GM19099 (cell line): ENCODE results near the gene POMT1.

Experiments used
- POLR2A ChIP-seq: IDR thresholded peaks from 3 replicates; pipeline ENCODE4 v1.6.1; 2011; ENCODE audit warnings: low read depth; ENCODE audit not compliant: insufficient read length; ENCODE audit errors: extremely low read depth

The POMT1 gene

DNA sequence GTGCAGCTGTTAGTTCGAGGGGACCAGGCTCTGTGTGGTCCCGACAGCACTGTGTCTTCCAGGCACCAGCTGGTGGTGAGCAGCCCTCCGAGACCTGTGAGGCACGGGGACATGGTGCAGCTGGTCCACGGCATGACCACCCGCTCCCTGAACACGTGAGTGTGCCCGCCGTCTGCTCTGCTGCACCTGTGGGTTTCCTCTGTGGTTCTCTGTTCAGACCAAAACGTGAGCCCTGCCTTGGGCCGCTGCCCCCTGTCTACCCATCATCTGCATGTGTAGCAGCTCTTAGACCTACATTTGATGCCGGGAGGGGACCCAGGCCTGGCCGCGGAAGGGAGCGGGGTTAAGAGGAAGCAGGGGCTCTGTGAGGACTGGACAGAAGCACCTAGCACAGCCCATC lies 10.5 kb downstream of the POMT1 start:
- TF ChIP-seq POLR2A: no peak

DNA sequence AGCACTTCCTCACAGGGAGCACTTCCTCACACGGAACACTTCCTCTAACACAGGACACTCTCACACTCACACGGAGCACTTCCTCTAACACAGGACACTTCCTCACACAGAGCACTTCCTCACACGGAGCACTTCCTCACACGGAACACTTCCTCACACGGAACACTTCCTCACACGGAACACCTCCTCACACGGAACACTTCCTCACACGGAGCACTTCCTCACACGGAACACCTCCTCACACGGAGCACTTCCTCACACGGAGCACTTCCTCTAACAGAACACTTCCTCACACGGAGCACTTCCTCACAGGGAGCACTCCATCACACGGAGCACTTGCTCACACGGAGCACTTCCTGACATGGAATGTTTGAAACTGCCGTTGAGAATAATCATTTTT lies 13.4 kb downstream of the POMT1 start:
- no peak for TF ChIP-seq POLR2A

DNA sequence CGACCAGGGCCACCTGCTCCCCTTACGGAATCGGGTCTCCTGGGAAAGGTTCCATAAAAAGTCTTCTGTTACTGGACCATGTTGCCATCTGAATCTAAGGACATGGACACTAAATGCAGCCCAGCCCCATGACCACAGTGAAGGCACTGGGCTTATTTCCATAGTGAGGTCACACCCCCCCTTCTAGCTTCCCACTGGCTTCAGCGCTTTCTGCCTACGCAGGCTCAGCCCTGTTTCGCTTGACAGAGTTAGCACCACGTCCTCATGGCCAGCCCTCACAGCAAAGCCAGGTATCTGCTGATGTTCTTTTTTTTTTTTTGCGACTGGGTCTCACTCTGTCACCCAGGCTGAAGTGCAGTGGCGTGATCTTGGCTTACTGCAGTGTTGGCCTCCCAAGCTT lies 14.2 kb downstream of the POMT1 start:
- no peak for TF ChIP-seq POLR2A

DNA sequence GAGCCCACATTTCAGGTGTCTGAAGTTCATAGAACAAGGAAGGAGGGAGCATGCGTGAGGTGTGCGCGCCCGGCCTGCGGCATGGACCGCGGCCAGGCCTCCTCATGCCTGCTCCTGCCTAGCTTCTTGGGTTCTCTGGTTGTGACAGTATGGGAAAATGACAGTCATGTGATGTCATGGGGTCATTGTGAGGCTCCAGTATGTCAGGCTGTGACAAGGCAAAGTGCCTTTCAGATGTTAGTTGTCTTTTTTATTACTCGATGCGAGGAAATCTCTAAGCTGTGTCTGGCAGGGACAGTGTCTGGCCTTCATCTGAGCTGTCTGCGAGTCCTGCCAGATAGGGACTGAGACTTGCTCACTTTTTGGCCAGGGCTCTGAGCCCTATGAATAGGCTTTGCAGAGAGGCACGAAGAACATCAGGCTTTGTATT lies 15.1 kb downstream of the POMT1 start:
- no peak for TF ChIP-seq POLR2A

DNA sequence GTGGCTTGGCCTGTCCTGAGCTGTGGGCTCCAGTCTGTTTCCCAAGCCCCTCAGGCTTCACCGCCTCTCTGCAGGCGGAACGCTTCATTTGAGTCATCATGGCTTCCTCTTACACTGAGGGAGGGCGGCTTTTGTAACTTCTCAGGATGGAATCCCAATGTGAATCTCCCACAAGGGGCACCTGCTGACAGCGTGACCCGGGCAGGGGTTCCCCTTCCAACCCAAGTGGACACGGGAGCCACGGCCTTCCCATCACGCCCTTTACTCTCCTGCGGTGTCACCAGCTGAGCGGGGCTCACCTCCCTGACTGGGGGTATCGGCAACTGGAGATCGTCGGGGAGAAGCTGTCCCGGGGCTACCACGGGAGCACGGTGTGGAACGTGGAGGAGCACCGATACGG lies 15.8 kb downstream of the POMT1 start:
- no peak for TF ChIP-seq POLR2A

DNA sequence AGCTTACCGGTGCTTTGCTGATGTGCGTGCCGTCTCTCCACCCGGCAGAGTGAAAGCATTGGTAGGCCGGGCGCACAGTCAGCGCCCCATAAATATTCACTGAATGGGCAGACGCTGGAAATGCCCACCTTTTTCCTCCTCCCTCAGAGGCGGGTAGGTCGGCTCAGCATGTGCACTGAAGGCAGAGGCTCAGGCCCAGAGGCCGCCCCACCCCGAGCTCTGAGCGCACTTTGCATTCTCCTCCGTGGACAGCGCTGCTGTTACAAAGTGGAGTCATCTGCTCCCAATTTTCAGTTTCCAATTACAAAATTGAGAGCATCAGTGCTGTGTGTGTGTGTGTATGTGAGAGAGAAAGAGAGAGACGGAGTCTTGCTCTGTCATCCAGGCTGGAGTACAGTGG lies 17.8 kb downstream of the POMT1 start:
- TF ChIP-seq POLR2A: no peak

DNA sequence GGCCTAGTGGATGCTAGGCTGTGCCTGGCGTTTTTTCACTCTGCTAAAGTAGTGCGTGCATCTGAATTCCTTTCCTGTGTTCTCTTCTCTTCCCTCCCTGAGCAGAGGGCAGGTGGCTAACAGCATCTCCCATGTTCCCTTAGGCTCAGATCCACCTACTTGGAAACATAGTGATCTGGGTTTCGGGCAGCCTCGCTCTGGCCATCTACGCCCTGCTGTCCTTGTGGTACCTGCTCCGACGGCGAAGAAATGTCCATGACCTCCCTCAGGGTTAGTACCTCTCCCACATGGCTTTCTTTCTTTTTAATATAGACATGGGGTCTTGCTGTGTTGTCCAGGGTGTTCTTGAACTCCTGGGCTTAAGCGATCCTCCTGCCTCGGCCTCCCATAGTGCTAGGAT lies 18.5 kb downstream of the POMT1 start:
- no peak for TF ChIP-seq POLR2A

DNA sequence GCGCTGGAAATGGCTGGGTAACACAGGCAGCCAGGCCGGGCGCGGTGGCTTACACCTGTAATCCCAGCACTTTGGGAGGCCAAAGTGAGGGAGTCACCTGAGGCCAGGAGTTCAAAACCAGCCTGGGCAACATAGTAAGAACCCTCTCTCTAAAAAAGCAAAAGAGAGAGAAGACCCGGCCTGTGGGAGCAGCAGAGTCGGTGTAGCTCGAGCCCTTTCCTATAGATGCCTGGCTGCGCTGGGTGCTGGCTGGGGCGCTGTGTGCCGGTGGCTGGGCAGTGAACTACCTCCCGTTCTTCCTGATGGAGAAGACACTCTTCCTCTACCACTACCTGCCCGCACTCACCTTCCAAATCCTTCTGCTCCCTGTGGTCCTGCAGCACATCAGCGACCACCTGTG lies 19.1 kb downstream of the POMT1 start:
- TF ChIP-seq POLR2A: no peak

DNA sequence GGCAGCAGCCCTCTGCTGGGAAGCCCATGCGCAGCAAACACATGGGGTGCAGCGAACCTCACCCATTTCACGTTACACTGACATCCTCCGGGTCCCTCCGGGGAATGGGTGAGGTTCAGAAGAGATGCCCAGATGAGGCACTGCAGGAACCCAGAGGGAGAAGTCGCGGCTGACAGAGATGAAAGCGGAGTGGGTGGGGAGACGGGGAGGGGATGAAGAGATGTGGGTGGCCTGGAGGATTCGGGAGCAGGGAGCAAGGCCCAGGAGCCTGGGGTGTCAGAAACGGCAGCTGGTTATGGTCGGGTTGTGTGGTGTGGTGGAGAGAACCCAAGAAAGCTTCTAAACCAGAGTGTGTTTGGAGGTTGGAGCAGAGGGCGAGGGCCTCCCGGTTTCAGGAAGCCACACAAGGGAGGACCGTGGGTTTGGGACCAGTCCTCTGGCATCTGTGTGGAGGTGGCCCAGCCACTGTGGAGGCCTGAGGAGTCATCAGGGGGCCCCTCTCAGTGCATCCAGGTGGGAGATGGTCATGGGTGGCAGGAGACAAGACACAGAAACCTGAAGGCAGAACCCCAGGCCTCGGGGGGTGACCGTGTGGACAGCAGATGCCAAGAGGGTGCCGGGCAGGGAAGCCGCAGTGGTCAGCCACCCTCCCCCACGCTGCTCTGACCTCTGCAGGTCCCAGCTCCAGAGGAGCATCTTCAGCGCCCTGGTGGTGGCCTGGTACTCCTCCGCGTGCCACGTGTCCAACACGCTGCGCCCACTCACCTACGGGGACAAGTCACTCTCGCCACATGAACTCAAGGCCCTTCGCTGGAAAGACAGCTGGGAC lies 19.8 kb downstream of the POMT1 start:
- TF ChIP-seq POLR2A: peak; percentile 13

DNA sequence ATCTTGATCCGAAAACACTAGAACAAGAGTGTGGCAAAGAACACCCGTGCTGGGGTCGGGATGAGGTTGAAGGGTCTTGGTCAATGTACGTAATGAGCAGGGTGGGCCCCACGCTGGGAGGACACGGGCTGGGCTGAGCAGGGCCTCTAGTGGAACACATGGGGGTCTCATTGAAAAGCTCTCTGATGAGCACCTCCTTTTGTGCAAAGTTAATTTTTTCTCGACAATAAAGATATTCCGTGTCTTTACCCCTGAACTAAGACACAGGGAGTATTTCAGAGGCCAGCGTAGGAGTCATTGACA lies 20.3 kb downstream of the POMT1 start:
- TF ChIP-seq POLR2A: no peak

DNA sequence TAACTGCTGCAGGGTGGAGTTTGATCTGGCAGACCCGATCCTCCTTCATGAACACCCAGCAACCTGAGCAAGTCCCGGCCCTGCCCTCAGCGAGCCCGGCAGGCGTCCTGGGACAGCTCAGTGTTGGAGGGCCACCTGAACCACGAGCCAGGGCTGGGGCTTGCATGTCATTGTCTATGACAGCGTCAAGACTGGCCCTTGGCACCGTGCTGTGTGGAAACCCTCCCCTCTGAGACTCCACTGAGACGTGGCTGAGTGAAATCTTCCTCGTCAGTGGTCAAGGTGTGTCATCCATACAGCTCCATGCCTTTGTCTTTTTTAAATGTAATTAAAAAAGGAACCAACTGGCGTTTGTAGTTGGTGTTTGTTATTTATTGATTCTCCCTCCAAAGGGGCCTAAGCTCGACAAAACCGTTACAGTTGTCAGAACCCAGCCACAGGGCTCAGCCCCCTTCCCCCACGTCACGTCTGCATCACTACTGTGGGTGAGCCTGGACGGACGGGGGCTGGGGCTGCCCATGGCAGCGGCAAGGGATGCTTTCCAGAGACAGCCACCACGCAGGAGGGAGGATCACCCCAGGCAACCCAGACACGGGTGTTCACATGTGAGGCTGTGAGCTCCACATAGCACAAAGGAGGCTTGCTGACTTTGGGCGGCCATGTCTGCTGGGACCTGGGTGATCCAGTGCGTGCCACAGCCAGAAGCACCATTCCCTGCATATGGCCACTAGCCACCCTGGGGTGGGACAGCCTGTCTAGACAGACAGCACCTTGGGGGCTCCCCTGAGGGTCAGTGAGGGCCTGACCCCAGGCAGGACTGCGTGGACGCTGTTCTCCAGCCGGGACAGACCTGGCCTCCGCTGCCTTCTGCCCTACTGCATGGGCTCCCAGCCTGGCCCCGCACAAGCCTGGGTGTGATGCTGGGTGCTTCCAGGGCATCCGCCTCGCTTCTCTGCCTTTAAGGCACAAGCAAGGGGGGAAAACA lies 21.0 kb downstream of the POMT1 start:
- no peak for TF ChIP-seq POLR2A

DNA sequence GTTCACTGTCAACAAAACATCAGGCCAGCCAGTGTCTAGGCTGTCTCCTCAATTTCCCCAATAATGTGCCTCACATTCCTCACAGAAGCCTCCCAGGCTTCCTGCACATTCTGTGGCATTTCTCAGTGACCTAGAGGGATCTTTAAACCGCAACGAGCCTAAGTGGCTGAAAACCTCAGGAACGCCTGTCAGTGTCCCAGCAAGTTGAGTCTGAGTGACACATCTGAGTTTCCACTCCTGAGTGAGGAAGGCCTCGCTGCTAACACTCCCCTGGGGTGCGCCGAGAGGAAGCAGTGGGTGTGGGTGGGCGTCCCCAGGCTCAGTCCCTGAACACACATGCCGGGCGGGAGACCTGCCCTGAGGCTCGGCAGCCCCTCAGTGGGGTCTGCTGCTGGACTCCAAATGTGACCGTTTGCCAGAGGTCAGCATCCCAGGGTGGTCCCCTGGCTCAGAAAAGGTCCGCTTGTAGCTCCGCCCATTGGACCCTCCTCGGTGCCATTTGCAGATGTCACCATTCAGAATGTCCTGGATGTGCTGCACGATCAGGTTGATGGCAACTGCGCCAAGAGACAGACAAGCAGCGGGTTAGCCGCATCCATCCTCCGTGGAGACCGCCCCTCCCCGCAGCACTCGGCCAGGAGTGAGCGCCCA lies 22.1 kb downstream of the POMT1 start:
- TF ChIP-seq POLR2A: no peak

DNA sequence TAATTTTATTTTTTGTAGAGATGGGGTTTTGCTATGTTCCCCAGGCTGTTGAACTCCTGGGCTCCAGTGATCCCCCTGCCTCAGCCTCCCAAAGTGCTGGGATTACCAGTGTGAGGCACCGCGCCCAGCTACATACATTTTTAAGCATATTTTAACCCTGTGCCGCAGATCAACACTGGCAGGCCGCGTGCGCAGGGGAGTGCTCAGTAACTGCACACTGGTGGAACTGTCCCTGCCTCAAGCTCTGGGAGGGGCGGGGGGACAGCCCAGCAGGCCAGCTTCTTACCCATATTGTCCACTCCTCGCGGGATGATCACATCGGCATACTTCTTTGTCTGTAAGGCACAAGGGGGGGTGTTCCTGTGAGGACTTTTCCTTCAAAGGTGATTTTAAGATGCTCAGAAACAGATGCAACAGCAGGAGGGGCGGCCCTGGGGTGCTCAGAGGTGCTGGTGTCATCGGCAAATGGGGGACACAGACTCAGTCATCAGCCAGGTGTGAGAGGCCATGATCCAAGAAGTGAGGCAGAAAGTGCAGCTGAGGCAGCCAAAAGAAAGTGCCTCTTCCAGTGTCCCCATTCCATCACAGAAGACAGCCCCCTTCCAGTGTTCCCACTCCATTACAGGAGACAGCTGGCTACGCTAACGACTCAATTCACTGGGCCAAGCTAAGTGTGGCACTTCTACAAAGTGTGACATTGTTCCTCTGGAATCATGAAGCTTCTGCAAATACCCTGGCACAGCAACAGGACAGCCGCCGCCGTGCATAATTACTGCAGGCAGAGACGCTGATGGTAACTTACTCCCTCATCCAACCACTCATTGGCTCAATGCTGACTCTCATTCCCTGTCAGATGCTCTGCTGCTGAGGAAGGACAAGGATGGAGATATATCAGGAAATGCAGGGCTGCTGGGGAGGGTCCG lies 23.2 kb downstream of the POMT1 start:
- no peak for TF ChIP-seq POLR2A

DNA sequence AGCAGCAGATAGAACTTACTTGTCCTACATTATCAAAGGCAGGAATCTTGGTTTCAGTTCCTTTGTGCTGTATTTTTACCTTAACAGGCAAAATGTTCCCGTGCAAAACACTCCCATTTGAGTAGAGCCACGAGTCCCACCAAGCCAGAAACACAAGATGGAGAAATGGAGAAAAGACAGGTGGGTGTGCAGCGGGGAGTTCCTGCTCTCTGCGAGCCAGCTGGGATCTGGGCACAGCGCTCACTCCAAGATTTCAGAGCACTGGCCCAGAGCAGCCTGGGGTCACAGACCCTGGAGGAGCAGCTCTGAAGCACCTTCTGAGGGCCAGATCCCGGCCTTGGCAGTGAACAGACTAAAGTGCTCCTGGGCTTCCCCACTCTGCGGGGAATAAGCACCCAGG lies 25.5 kb downstream of the POMT1 start:
- TF ChIP-seq POLR2A: no peak
